GM13976 (cell line): ENCODE results near the gene GNS.

Experiments
- DNase-seq: peaks from one replicate; pipeline ENCODE4 v3.0.0; 2012; ENCODE audit warnings: low spot score
- CTCF ChIP-seq: IDR thresholded peaks from 2 replicates; pipeline ENCODE4 v1.5.1; 2012; ENCODE audit warnings: borderline replicate concordance, mild to moderate bottlenecking; ENCODE audit not compliant: insufficient read depth; ENCODE audit errors: extremely low read depth, missing control alignments, control extremely low read depth
- in situ Hi-C: fragments of 300-500 bp; cut with MboI; formaldehyde crosslinking; loops from one replicate; pipeline ENCODE4 v1.12.0; 2022; ENCODE audit warnings: low sequenced_read_pairs, mixed read lengths, inconsistent platforms; ENCODE audit not compliant: unreplicated experiment

The GNS gene

GRCh38 chr12:64678248-64678647 is 81.0 kb downstream of the GNS start:
- no peak for TF ChIP-seq CTCF
- no peak for DNase-seq

GRCh38 chr12:64675795-64676194 is 83.4 kb downstream of the GNS start:
- no peak for TF ChIP-seq CTCF

More at GRCh38 chr12:64678248-64678647, 81.0 kb downstream of the GNS start:
- in situ Hi-C loops = no loop called here

GRCh38 chr12:64674367-64674922 is 84.8 kb downstream of the GNS start:
- TF ChIP-seq CTCF = no peak
- no peak for DNase-seq
- in situ Hi-C loops = no loop called here

More at GRCh38 chr12:64675795-64676194, 83.4 kb downstream of the GNS start:
- in situ Hi-C loops = no loop called here
- DNase-seq = no peak

GRCh38 chr12:64673490-64674169 is 85.6 kb downstream of the GNS start:
- in situ Hi-C loops = no loop called here
- no peak for TF ChIP-seq CTCF
- no peak for DNase-seq

- no peak for TF ChIP-seq CTCF
- DNase-seq = no peak
- in situ Hi-C loops = no loop called here
Measured at GRCh38 chr12:64672925-64673409, 86.2 kb downstream of the GNS start.

- in situ Hi-C loops = no loop called here
- no peak for TF ChIP-seq CTCF
- no peak for DNase-seq
Measured at GRCh38 chr12:64671681-64672080, 87.5 kb downstream of the GNS start.
